ENCODE measurements around the gene CCNT2.

DNA sequence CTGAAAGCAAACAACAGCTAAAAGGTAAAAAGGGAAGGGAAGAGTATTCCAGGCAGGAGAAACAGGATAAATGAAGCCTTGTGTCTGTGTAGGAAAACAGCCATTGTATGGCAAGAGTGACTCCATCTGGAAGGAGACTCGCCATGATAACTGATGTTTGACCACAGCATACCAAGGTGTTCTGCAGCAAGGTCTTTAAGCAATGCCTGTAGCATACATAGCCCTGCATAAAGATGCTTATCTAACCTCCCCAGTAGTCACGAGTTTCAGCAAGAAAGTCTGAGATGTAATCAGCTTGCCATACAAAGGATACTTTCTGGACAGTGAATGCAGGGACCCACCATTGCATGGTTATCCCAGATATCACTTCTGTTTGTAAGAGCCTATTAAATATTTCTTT is 11.9 kb upstream of the CCNT2 start:
- TF ChIP-seq, protein P1, sequence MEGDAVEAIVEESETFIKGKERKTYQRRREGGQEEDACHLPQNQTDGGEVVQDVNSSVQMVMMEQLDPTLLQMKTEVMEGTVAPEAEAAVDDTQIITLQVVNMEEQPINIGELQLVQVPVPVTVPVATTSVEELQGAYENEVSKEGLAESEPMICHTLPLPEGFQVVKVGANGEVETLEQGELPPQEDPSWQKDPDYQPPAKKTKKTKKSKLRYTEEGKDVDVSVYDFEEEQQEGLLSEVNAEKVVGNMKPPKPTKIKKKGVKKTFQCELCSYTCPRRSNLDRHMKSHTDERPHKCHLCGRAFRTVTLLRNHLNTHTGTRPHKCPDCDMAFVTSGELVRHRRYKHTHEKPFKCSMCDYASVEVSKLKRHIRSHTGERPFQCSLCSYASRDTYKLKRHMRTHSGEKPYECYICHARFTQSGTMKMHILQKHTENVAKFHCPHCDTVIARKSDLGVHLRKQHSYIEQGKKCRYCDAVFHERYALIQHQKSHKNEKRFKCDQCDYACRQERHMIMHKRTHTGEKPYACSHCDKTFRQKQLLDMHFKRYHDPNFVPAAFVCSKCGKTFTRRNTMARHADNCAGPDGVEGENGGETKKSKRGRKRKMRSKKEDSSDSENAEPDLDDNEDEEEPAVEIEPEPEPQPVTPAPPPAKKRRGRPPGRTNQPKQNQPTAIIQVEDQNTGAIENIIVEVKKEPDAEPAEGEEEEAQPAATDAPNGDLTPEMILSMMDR (conservative IDR thresholded peaks at IDR 0.05; ENCODE audit: low read depth, low read length), result no peak
- TF ChIP-seq EZH2phosphoT487 (IDR thresholded peaks at IDR 0.05; ENCODE audit: borderline replicate concordance, low read length) (no peak), EZH2 (IDR thresholded peaks at IDR 0.05; ENCODE audit: low read length, unreplicated experiment) (no peak)

Measured in PC-3 (cell line).